ENCODE measurements around the gene PDE7B. TPM values are rescaled to one million over a fixed set of nuclear protein-coding genes. Genes with fewer than 3 reads are reported as not detected.

Gene PDE7B
- total and polyA plus RNA-seq, 3 experiments from 2014 or later = 0.04 to 0.24 (median 0.07) TPM

- ChIA-PET CTCF (interaction anchor here (1.5 kb wide), 1 partner anchor 14 kb away, joined by 5 read pairs; no protein-coding TSS in a partner anchor), POLR2A (no interaction called here)
- Mint-ChIP-seq H3K36me3 (peaks cover 0 to 4% (median 0%) of the 10 kb centered on the region in 3 donors), H3K4me1 (peaks cover 2 to 8% (median 3%) of the 10 kb centered on the region in 3 donors), H3K27me3 (peaks cover 0 to 12% of the 10 kb centered on the region in 2 donors), H3K4me3 (peak overlapping the region in 1 of 7 donors; percentile 7), H3K9me3 (no peaks in the 10 kb centered on the region), H3K27ac (no peak overlapping the region)
- no peak overlapping the region for H3K27ac ChIP-seq (ENCODE audit: low read depth, low read length)
- no peak overlapping the region for H3K4me3 ChIP-seq (ENCODE audit: low read length)
- H3K36me3 ChIP-seq (ENCODE audit: insufficient read depth, low read length) = no peaks in the 10 kb centered on the region
- no peak for DNase-seq
- H3K9me3 ChIP-seq (ENCODE audit: low read length) = no peaks in the 10 kb centered on the region
- no peaks in the 10 kb centered on the region for H3K4me1 ChIP-seq (ENCODE audit: insufficient read depth, low read length)
- no peaks in the 10 kb centered on the region for H3K27me3 ChIP-seq (ENCODE audit: insufficient read depth, low read length, poor library complexity, severe bottlenecking)
Measured at GRCh38 chr6:135895231-135895911, 43.9 kb downstream of the PDE7B start.

- H3K4me1 Mint-ChIP-seq = peaks cover 2 to 8% (median 3%) of the 10 kb centered on the region in 3 donors
- H3K9me3 Mint-ChIP-seq = no peaks in the 10 kb centered on the region
- H3K36me3 ChIP-seq (ENCODE audit: insufficient read depth, low read length) = no peaks in the 10 kb centered on the region
- H3K27ac ChIP-seq (ENCODE audit: low read depth, low read length) = no peak overlapping the region
- ChIA-PET POLR2A (no interaction called here), CTCF (interaction anchor here (1.3 kb wide), 1 partner anchor 361 kb away, joined by 3 read pairs; no protein-coding TSS in a partner anchor)
- H3K27me3 ChIP-seq (ENCODE audit: insufficient read depth, low read length, poor library complexity, severe bottlenecking) = no peaks in the 10 kb centered on the region
- DNase-seq = no peak
- H3K36me3 Mint-ChIP-seq = peaks cover 0 to 4% (median 0%) of the 10 kb centered on the region in 3 donors
- peaks cover 0 to 13% of the 10 kb centered on the region in 2 donors for H3K27me3 Mint-ChIP-seq
- no peaks in the 10 kb centered on the region for H3K4me1 ChIP-seq (ENCODE audit: insufficient read depth, low read length)
- no peaks in the 10 kb centered on the region for H3K9me3 ChIP-seq (ENCODE audit: low read length)
- H3K4me3 Mint-ChIP-seq = no peak overlapping the region
- no peak overlapping the region for H3K4me3 ChIP-seq (ENCODE audit: low read length)
- H3K27ac Mint-ChIP-seq = no peak overlapping the region
Measured at GRCh38 chr6:135897087-135897486, 45.6 kb downstream of the PDE7B start.

- POLR2A ChIA-PET = no interaction called here
- Histone ChIP-seq H3K4me1 (ENCODE audit: insufficient read depth, low read length) (no peaks in the 10 kb centered on the region), H3K4me3 (ENCODE audit: low read length) (no peak overlapping the region), H3K27ac (ENCODE audit: low read depth, low read length) (no peak overlapping the region), H3K36me3 (ENCODE audit: insufficient read depth, low read length) (no peaks in the 10 kb centered on the region), H3K9me3 (ENCODE audit: low read length) (no peaks in the 10 kb centered on the region), H3K27me3 (ENCODE audit: insufficient read depth, low read length, poor library complexity, severe bottlenecking) (no peaks in the 10 kb centered on the region)
- peak in 1 of 5 donors; percentile 31 for DNase-seq
- H3K27me3 Mint-ChIP-seq = peaks cover 0 to 4% of the 10 kb centered on the region in 2 donors
- CTCF ChIA-PET = interaction anchor here (2.0 kb wide), 1 partner anchor 8 kb away, joined by 12 read pairs; no protein-coding TSS in a partner anchor
- no peaks in the 10 kb centered on the region for H3K9me3 Mint-ChIP-seq
- H3K4me1 Mint-ChIP-seq = peaks cover 0 to 4% (median under 1%) of the 10 kb centered on the region in 3 donors
- H3K36me3 Mint-ChIP-seq = peaks cover 0 to 4% (median 0%) of the 10 kb centered on the region in 3 donors
- H3K27ac Mint-ChIP-seq = no peak overlapping the region
- H3K4me3 Mint-ChIP-seq = no peak overlapping the region
Measured at GRCh38 chr6:135901774-135902524, 50.4 kb downstream of the PDE7B start.

GRCh38 chr6:135902756-135903331 is 51.3 kb downstream of the PDE7B start:
- no peaks in the 10 kb centered on the region for H3K9me3 ChIP-seq (ENCODE audit: low read length)
- H3K4me1 Mint-ChIP-seq = no peaks in the 10 kb centered on the region
- H3K27ac Mint-ChIP-seq = no peak overlapping the region
- no peak overlapping the region for H3K4me3 ChIP-seq (ENCODE audit: low read length)
- no peaks in the 10 kb centered on the region for H3K9me3 Mint-ChIP-seq
- ChIA-PET POLR2A (no interaction called here), CTCF (no interaction called here)
- no peak overlapping the region for H3K4me3 Mint-ChIP-seq
- no peak for DNase-seq
- no peaks in the 10 kb centered on the region for H3K4me1 ChIP-seq (ENCODE audit: insufficient read depth, low read length)
- peaks cover 0 to 4% of the 10 kb centered on the region in 2 donors for H3K27me3 Mint-ChIP-seq
- no peak overlapping the region for H3K27ac ChIP-seq (ENCODE audit: low read depth, low read length)
- no peaks in the 10 kb centered on the region for H3K27me3 ChIP-seq (ENCODE audit: insufficient read depth, low read length, poor library complexity, severe bottlenecking)
- H3K36me3 ChIP-seq (ENCODE audit: insufficient read depth, low read length) = no peaks in the 10 kb centered on the region
- H3K36me3 Mint-ChIP-seq = peaks cover 0 to 4% (median 0%) of the 10 kb centered on the region in 3 donors

- CTCF ChIA-PET = no interaction called here
- Mint-ChIP-seq H3K4me1 (peaks cover 2% of the 10 kb centered on the region in 3 donors), H3K27ac (no peak overlapping the region)
Measured at GRCh38 chr6:135904666-135905065, 53.2 kb downstream of the PDE7B start.

GRCh38 chr6:135905604-135906300 is 54.3 kb downstream of the PDE7B start:
- ChIA-PET POLR2A (no interaction called here), CTCF (interaction anchor here (0.7 kb wide), 1 partner anchor 370 kb away, joined by 3 read pairs; no protein-coding TSS in a partner anchor)
- peaks cover 0 to 4% of the 10 kb centered on the region in 2 donors for H3K27me3 Mint-ChIP-seq
- H3K4me1 ChIP-seq (ENCODE audit: insufficient read depth, low read length) = no peaks in the 10 kb centered on the region
- H3K9me3 Mint-ChIP-seq = no peaks in the 10 kb centered on the region
- H3K27me3 ChIP-seq (ENCODE audit: insufficient read depth, low read length, poor library complexity, severe bottlenecking) = no peaks in the 10 kb centered on the region
- no peaks in the 10 kb centered on the region for H3K36me3 ChIP-seq (ENCODE audit: insufficient read depth, low read length)
- peak overlapping the region in 1 of 8 donors; percentile 24 for H3K27ac Mint-ChIP-seq
- H3K27ac ChIP-seq (ENCODE audit: low read depth, low read length) = no peak overlapping the region
- no peaks in the 10 kb centered on the region for H3K36me3 Mint-ChIP-seq
- H3K4me3 Mint-ChIP-seq = no peak overlapping the region
- peaks cover 3 to 5% (median 4%) of the 10 kb centered on the region in 3 donors for H3K4me1 Mint-ChIP-seq
- no peaks in the 10 kb centered on the region for H3K9me3 ChIP-seq (ENCODE audit: low read length)
- no peak for DNase-seq
- H3K4me3 ChIP-seq (ENCODE audit: low read length) = no peak overlapping the region

More at GRCh38 chr6:135904666-135905065, 53.2 kb downstream of the PDE7B start:
- no peak overlapping the region for H3K4me3 Mint-ChIP-seq
- H3K27ac ChIP-seq (ENCODE audit: low read depth, low read length) = no peak overlapping the region
- no peaks in the 10 kb centered on the region for H3K36me3 Mint-ChIP-seq
- H3K27me3 ChIP-seq (ENCODE audit: insufficient read depth, low read length, poor library complexity, severe bottlenecking) = no peaks in the 10 kb centered on the region
- H3K9me3 Mint-ChIP-seq = no peaks in the 10 kb centered on the region
- POLR2A ChIA-PET = no interaction called here
- H3K9me3 ChIP-seq (ENCODE audit: low read length) = no peaks in the 10 kb centered on the region
- H3K4me1 ChIP-seq (ENCODE audit: insufficient read depth, low read length) = no peaks in the 10 kb centered on the region
- DNase-seq = no peak
- no peak overlapping the region for H3K4me3 ChIP-seq (ENCODE audit: low read length)
- peaks cover 0 to 4% of the 10 kb centered on the region in 2 donors for H3K27me3 Mint-ChIP-seq
- H3K36me3 ChIP-seq (ENCODE audit: insufficient read depth, low read length) = no peaks in the 10 kb centered on the region

- H3K36me3 ChIP-seq (ENCODE audit: insufficient read depth, low read length) = no peaks in the 10 kb centered on the region
- H3K27ac Mint-ChIP-seq = no peak overlapping the region
- H3K27me3 Mint-ChIP-seq = peaks cover 0 to 4% of the 10 kb centered on the region in 2 donors
- H3K4me1 ChIP-seq (ENCODE audit: insufficient read depth, low read length) = no peaks in the 10 kb centered on the region
- H3K9me3 Mint-ChIP-seq = no peaks in the 10 kb centered on the region
- ChIA-PET CTCF (interaction anchor here (0.7 kb wide), 2 partner anchors 83 to 371 kb away, joined by 3 read pairs; no protein-coding TSS in a partner anchor), POLR2A (interaction anchor here (0.7 kb wide), 1 partner anchor 366 kb away, joined by 6 read pairs; no protein-coding TSS in a partner anchor)
- H3K27me3 ChIP-seq (ENCODE audit: insufficient read depth, low read length, poor library complexity, severe bottlenecking) = no peaks in the 10 kb centered on the region
- no peaks in the 10 kb centered on the region for H3K36me3 Mint-ChIP-seq
- no peak overlapping the region for H3K4me3 ChIP-seq (ENCODE audit: low read length)
- H3K9me3 ChIP-seq (ENCODE audit: low read length) = no peaks in the 10 kb centered on the region
- no peak for DNase-seq
- peaks cover 3 to 5% (median 4%) of the 10 kb centered on the region in 3 donors for H3K4me1 Mint-ChIP-seq
- H3K27ac ChIP-seq (ENCODE audit: low read depth, low read length) = no peak overlapping the region
- no peak overlapping the region for H3K4me3 Mint-ChIP-seq
Measured at GRCh38 chr6:135906542-135906941, 55.0 kb downstream of the PDE7B start.

Measured in CD8-positive, alpha-beta memory T cell (primary cell).